ENCODE data around the gene NTF4.

- TF ChIP-seq CTCF (IDR thresholded peaks at IDR 0.05; ENCODE audit: insufficient read depth, low read length) (no peak), POLR2AphosphoS5 (IDR thresholded peaks at IDR 0.05; ENCODE audit: low read depth) (no peak), REST (IDR thresholded peaks at IDR 0.05; ENCODE audit: insufficient replicate concordance, low read depth) (no peak), SPI1 (IDR thresholded peaks at IDR 0.05; ENCODE audit: borderline replicate concordance, low read depth) (no peak)
These were observed 42.5 kb downstream of the NTF4 start for GRCh38 chr19:49022116-49022515.
